ENCODE results near the gene CLASP2.
"Not testable (repeated sequence)": the region's sequence is repeated elsewhere in the genome, so short reads cannot be mapped to it uniquely, and the experiment has no call there.

The CLASP2 gene

GRCh38 chr3:33717866-33718594 lies at the start of gene CLASP2:
Gene CLASP2 (minus strand): TSS chr3:33718254. CDS start chr3:33718002, 252 bp downstream.
- peak; percentile 67 for DNase-seq

GRCh38 chr3:33758864-33759263 lies 40.8 kb upstream of the CLASP2 start:
- DNase-seq: no peak

- DNase-seq: no peak
Measured at GRCh38 chr3:33758281-33758680, 40.2 kb upstream of the CLASP2 start.

- DNase-seq: not testable (repeated sequence)
Measured at GRCh38 chr3:33754391-33754790, 36.3 kb upstream of the CLASP2 start.

GRCh38 chr3:33751336-33751735 lies 33.3 kb upstream of the CLASP2 start:
- no peak for DNase-seq

GRCh38 chr3:33750211-33750548 lies 32.1 kb upstream of the CLASP2 start:
- no peak for DNase-seq

- DNase-seq: no peak
Measured at GRCh38 chr3:33749546-33750210, 31.6 kb upstream of the CLASP2 start.

- no peak for DNase-seq
Measured at GRCh38 chr3:33746416-33747116, 28.5 kb upstream of the CLASP2 start.

- no peak for DNase-seq
Measured at GRCh38 chr3:33737146-33737545, 19.1 kb upstream of the CLASP2 start.

- DNase-seq: no peak
Measured at GRCh38 chr3:33732394-33732793, 14.3 kb upstream of the CLASP2 start.

- no peak for DNase-seq
Measured at GRCh38 chr3:33729993-33730392, 11.9 kb upstream of the CLASP2 start.

GRCh38 chr3:33724256-33724655 lies 6.2 kb upstream of the CLASP2 start:
- no peak for DNase-seq

GRCh38 chr3:33722626-33723370 lies 4.7 kb upstream of the CLASP2 start:
- no peak for DNase-seq

GRCh38 chr3:33722191-33722590 lies 4.1 kb upstream of the CLASP2 start:
- DNase-seq: no peak

- peak; percentile 20 for DNase-seq
Measured at GRCh38 chr3:33718595-33718907, 497 bp upstream of the CLASP2 start.

GRCh38 chr3:33717616-33717865 lies 513 bp downstream of the CLASP2 start:
- DNase-seq: no peak

GRCh38 chr3:33716227-33716626 lies 1.8 kb downstream of the CLASP2 start:
- no peak for DNase-seq

GRCh38 chr3:33711100-33711499 lies 7.0 kb downstream of the CLASP2 start:
- no peak for DNase-seq

GRCh38 chr3:33706056-33706455 lies 12.0 kb downstream of the CLASP2 start:
- no peak for DNase-seq

GRCh38 chr3:33704891-33705290 lies 13.2 kb downstream of the CLASP2 start:
- DNase-seq: no peak

GRCh38 chr3:33699275-33699674 lies 18.8 kb downstream of the CLASP2 start:
- DNase-seq: no peak

- no peak for DNase-seq
Measured at GRCh38 chr3:33694944-33695343, 23.1 kb downstream of the CLASP2 start.

GRCh38 chr3:33690341-33690740 lies 27.7 kb downstream of the CLASP2 start:
- no peak for DNase-seq

All from NCI-H2171 treated with DMSO at 0.1 percent for 48 hours (cell line).